Karpas-422 (cell line): Measurements from ENCODE around the gene TEX28. TPM values are rescaled to one million over a fixed set of nuclear protein-coding genes. Genes with fewer than 3 reads are reported as not detected.
"Not testable (repeated sequence)": the region's sequence is repeated elsewhere in the genome, so short reads cannot be mapped to it uniquely, and the experiment has no call there.

Source experiments
- DNase-seq: peaks from one replicate; pipeline ENCODE4 v3.0.0-alpha.2; 2015
- H2AFZ ChIP-seq: fragments of 200-600 bp; sonication (generic); 2 replicates; pipeline ENCODE4 v1.6.1; 2014; ENCODE audit warnings: antibody characterized with exemption, low read length, mixed read lengths
- H3K27ac ChIP-seq: fragments of 200-600 bp; sonication (generic); 2 replicates; pipeline ENCODE4 v1.5.1; 2014; ENCODE audit warnings: mild to moderate bottlenecking, low read length, moderate library complexity
- H3K27me3 ChIP-seq: fragments of 200-600 bp; sonication (generic); 2 replicates; pipeline ENCODE4 v1.6.1; 2014; ENCODE audit warnings: low read length, mixed read lengths
- H3K36me3 ChIP-seq: fragments of 200-600 bp; sonication (generic); 2 replicates; pipeline ENCODE4 v1.6.1; 2014; ENCODE audit warnings: low read length, mixed read lengths; ENCODE audit not compliant: insufficient read depth
- H3K4me1 ChIP-seq: fragments of 200-600 bp; sonication (generic); 2 replicates; pipeline ENCODE4 v1.6.1; 2014; ENCODE audit warnings: mild to moderate bottlenecking, low read length, mixed read lengths
- H3K4me2 ChIP-seq: fragments of 200-600 bp; sonication (generic); 2 replicates; pipeline ENCODE4 v1.6.1; 2014; ENCODE audit warnings: low read length, low read depth, mild to moderate bottlenecking; ENCODE audit not compliant: poor library complexity, severe bottlenecking
- H3K4me3 ChIP-seq: fragments of 200-600 bp; sonication (generic); 2 replicates; pipeline ENCODE4 v1.5.1; 2014; ENCODE audit warnings: mild to moderate bottlenecking, antibody characterized with exemption, low read length, mixed read lengths
- H3K79me2 ChIP-seq: fragments of 200-600 bp; sonication (generic); 2 replicates; pipeline ENCODE4 v1.6.1; 2014; ENCODE audit warnings: mild to moderate bottlenecking, low read length, mixed read lengths
- H3K9ac ChIP-seq: fragments of 200-600 bp; sonication (generic); 2 replicates; pipeline ENCODE4 v1.6.0; 2014; ENCODE audit warnings: low read length
- H3K9me2 ChIP-seq: fragments of 200-600 bp; sonication (generic), shearing (Covaris generic); replicated peaks from 2 replicates; pipeline ENCODE4 v1.6.0; 2014; ENCODE audit warnings: mild to moderate bottlenecking, low read length, moderate library complexity; ENCODE audit not compliant: insufficient read depth
- H3K9me3 ChIP-seq: fragments of 300-700, 200-600 bp; sonication (generic); 2 replicates; pipeline ENCODE4 v1.6.1; 2014; ENCODE audit warnings: low read length, mixed read lengths
- H4K20me1 ChIP-seq: fragments of 200-600 bp; sonication (generic); 2 replicates; pipeline ENCODE4 v1.6.1; 2014; ENCODE audit warnings: mild to moderate bottlenecking, antibody characterized with exemption, low read length, low read depth; ENCODE audit not compliant: insufficient read depth
- total RNA-seq: library from RNA; depleted of rRNA; stranded (reverse); fragments of >200 nt; shearing (Covaris generic); gene quantifications from 2 replicates; pipeline ENCODE4 v1.2.3, GENCODE V29; 2014; ENCODE audit warnings: low replicate concordance

The TEX28 gene
- total RNA-seq, 1 experiment from 2014 or later: not detected

DNA sequence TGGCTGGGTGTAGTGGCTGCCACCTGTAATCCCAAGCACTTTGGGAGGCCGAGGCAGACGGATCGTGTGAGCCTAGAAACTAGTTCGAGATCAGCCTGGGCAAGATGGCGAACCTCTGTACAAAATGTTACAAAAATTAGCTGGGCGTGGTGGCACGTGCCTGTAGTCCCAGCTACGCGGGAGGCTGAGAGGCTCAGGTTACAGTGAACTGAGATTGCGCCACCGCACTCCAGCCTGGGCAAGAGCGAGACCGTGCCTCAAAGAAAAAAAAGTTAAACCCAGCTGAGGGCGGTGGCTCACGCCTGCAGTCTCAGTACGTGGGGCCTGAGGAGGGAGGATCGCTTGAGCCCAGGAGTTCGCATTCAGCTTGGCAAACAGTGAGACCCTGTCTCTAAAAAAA lies 1.8 kb upstream of the TEX28 start:
- no peaks in the 10 kb centered on the region for H3K27me3 ChIP-seq
- no peak overlapping the region for H3K4me3 ChIP-seq
- no peaks in the 10 kb centered on the region for H3K9me3 ChIP-seq
- H4K20me1 ChIP-seq: no peaks in the 10 kb centered on the region
- no peak for DNase-seq
- H3K4me1 ChIP-seq: no peaks in the 10 kb centered on the region
- no peak overlapping the region for H2AFZ ChIP-seq
- H3K9ac ChIP-seq: no peak overlapping the region
- H3K27ac ChIP-seq: no peak overlapping the region
- H3K9me2 ChIP-seq: no peaks in the 10 kb centered on the region
- no peak overlapping the region for H3K4me2 ChIP-seq
- H3K36me3 ChIP-seq: no peaks in the 10 kb centered on the region
- H3K79me2 ChIP-seq: no peaks in the 10 kb centered on the region

- Histone ChIP-seq H3K36me3 (no peaks in the 10 kb centered on the region), H2AFZ (no peak within 1 kb of the TSS), H3K79me2 (no peaks in the 10 kb centered on the region), H4K20me1 (no peaks in the 10 kb centered on the region), H3K9ac (no peak within 1 kb of the TSS), H3K9me2 (no peaks in the 10 kb centered on the region), H3K4me3 (no peak within 1 kb of the TSS), H3K4me1 (no peaks in the 10 kb centered on the region), H3K4me2 (no peak within 1 kb of the TSS), H3K9me3 (no peaks in the 10 kb centered on the region), H3K27ac (no peak within 1 kb of the TSS), H3K27me3 (no peaks in the 10 kb centered on the region)
- no peak for DNase-seq
Observed at GRCh38 chrX:154295664-154296310, 863 bp upstream of the TEX28 start, which contains the start of gene TKTL1. Gene TKTL1, plus strand, starts transcription at chrX:154295795. Its CDS starts 65 bp downstream, at chrX:154295860.

DNA sequence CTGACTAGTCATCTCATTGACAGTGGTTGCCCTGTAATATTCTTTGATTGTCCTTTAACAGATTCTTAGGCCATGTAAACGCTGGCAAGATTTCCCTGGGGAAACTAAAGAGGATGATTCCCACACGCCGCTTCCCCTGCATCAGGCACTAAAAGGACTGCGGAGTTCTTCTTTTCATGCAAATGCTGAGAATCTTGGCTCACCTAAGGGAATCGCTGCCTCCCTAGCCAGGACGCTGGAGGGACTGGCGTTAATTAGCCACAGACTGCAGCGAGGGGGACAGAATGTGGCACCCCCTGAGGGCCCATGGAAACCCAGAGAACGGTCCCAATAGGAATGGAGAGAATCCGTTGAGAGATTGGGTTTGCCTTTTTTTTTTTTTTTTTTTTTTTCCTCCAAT lies 8.5 kb downstream of the TEX28 start:
- H3K9ac ChIP-seq, H3K27ac ChIP-seq, H3K79me2 ChIP-seq, H3K4me1 ChIP-seq, H3K4me3 ChIP-seq, H3K36me3 ChIP-seq, H2AFZ ChIP-seq, H3K9me2 ChIP-seq, H3K4me2 ChIP-seq, DNase-seq, H4K20me1 ChIP-seq, H3K27me3 ChIP-seq, H3K9me3 ChIP-seq: not testable (repeated sequence)

DNA sequence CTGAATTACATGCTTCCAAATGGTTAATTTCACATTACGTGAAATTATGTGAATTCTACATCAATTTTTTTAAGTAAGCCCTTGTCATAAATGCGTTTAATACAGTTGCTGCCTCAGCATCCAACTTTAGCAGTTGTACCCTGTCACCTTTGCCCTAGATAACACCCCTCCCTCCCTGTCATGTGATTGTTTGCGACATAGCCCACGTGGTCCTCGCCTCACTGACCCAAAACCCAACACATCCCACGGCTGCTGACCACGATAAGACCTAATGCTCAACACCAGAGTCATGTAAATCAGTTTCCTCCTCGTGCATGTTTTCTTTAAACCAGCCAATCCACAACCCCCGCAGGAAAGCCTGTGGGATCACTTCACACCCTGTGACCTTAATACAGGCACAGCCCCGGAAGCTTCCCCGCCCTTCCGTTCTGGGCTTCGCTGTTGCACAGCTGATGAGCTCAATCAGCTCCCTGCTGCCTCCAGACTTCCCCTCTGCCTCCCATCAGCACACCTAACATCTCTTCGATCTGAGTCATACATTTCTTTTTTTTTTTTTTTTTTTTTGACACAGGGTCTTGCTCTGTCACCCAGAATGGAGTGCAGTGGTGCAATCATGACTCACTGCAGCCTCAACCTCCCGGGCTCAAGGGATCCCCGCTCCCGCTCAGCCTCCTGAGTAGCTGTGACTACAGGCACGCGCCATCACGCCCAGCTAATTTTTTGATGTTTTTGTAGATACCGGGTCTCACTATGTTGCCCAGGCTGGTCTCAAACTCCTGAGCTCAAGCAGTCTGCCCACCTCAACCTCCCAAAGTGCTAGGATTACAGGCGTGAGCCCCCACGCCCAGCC lies 10.2 kb downstream of the TEX28 start:
- H3K4me1 ChIP-seq, H3K9me3 ChIP-seq, DNase-seq, H3K9me2 ChIP-seq, H3K36me3 ChIP-seq, H3K27me3 ChIP-seq, H3K4me3 ChIP-seq, H2AFZ ChIP-seq, H4K20me1 ChIP-seq, H3K27ac ChIP-seq, H3K4me2 ChIP-seq, H3K79me2 ChIP-seq, H3K9ac ChIP-seq: not testable (repeated sequence)

GRCh38 chrX:154269245-154269644 lies 25.7 kb downstream of the TEX28 start:
- not testable (repeated sequence) for H3K79me2 ChIP-seq, H3K27me3 ChIP-seq, H3K27ac ChIP-seq, H3K9me2 ChIP-seq, H3K36me3 ChIP-seq, H3K4me2 ChIP-seq, H4K20me1 ChIP-seq, DNase-seq, H3K4me3 ChIP-seq, H2AFZ ChIP-seq, H3K4me1 ChIP-seq, H3K9me3 ChIP-seq, H3K9ac ChIP-seq

DNA sequence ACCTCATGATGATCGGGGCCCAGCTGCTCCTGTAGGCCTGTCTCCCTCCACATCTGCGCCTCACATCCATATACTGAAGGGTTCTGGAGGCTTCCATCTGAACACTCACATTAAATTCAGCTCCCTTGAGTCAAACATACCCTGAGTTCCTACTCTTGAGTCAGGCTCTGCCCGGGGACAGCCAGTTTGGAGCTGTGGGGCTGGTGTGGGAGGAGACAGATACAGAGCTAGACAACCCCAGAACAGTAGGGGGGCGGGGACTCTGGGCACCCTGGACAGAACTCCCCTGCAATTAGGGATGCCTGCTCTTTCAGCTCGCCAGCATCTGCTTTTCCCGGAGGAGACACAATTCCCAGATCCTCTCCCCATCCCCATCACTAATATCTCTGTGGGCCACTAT lies 31.9 kb downstream of the TEX28 start:
- H3K27ac ChIP-seq, H3K79me2 ChIP-seq, H3K27me3 ChIP-seq, DNase-seq, H3K4me2 ChIP-seq, H3K4me3 ChIP-seq, H3K4me1 ChIP-seq, H3K9me2 ChIP-seq, H2AFZ ChIP-seq, H4K20me1 ChIP-seq, H3K36me3 ChIP-seq, H3K9me3 ChIP-seq, H3K9ac ChIP-seq: not testable (repeated sequence)

- not testable (repeated sequence) for H3K4me2 ChIP-seq, H3K9me3 ChIP-seq, H3K36me3 ChIP-seq
Observed at GRCh38 chrX:154258711-154259110, 36.2 kb downstream of the TEX28 start.

DNA sequence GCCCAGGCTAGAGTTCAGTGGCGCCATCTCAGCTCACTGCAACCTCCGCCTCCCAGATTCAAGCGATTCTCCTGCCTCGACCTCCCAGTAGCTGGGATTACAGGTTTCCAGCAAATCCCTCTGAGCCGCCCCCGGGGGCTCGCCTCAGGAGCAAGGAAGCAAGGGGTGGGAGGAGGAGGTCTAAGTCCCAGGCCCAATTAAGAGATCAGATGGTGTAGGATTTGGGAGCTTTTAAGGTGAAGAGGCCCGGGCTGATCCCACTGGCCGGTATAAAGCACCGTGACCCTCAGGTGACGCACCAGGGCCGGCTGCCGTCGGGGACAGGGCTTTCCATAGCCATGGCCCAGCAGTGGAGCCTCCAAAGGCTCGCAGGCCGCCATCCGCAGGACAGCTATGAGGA lies 37.6 kb downstream of the TEX28 start, which contains the start of gene OPN1MW3:
Gene OPN1MW3 (plus strand): TSS at position 301 of the 400 bp plus-strand sequence. CDS start 38 bp downstream, at position 339.
- not testable (repeated sequence) for H3K9me2 ChIP-seq, H3K27me3 ChIP-seq

More at GRCh38 chrX:154258711-154259110, 36.2 kb downstream of the TEX28 start:
- H4K20me1 ChIP-seq, H2AFZ ChIP-seq, H3K27ac ChIP-seq, H3K9me2 ChIP-seq, H3K9ac ChIP-seq, DNase-seq, H3K4me1 ChIP-seq, H3K27me3 ChIP-seq, H3K4me3 ChIP-seq, H3K79me2 ChIP-seq: not testable (repeated sequence)

More for the DNA sequence above, 37.6 kb downstream of the TEX28 start, which contains the start of gene OPN1MW3:
- H3K36me3 ChIP-seq, H3K4me2 ChIP-seq, DNase-seq, H3K9me3 ChIP-seq, H2AFZ ChIP-seq, H3K79me2 ChIP-seq, H4K20me1 ChIP-seq, H3K27ac ChIP-seq, H3K4me3 ChIP-seq, H3K9ac ChIP-seq, H3K4me1 ChIP-seq: not testable (repeated sequence)
